Activated CD4-positive, alpha-beta T cell treated with anti-CD3 and anti-CD28 coated beads, Interleukin-2, amount 50 U/mL, for 16 hours (primary cell): ENCODE data around the gene NRIP3.
"Not testable (repeated sequence)": the region's sequence is repeated elsewhere in the genome, so short reads cannot be mapped to it uniquely, and the experiment has no call there.

Source experiments
- DNase-seq: peaks from one replicate; pipeline ENCODE4 v3.0.0-alpha.2; 2020

Gene NRIP3

DNA sequence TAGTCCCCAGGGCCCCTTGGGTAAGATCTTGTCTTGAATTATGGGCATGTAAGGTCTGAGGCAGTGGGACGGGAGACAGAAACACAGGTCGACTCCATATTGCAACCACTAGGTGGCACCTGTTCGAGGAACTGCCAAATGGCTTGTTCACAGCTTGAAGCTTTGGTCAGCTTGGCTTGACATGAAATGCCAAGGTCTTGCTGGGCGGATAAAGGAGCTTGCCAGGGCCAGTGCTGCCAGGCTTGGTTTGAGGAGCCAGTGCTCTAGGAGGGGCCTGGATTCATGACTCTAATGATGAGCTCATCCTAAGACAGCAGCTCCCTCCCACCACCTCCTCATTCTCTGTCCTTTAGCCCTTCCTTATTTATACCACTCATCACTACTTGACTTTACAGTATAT lies 11.9 kb upstream of the NRIP3 start:
- DNase-seq = peak; percentile 77

DNA sequence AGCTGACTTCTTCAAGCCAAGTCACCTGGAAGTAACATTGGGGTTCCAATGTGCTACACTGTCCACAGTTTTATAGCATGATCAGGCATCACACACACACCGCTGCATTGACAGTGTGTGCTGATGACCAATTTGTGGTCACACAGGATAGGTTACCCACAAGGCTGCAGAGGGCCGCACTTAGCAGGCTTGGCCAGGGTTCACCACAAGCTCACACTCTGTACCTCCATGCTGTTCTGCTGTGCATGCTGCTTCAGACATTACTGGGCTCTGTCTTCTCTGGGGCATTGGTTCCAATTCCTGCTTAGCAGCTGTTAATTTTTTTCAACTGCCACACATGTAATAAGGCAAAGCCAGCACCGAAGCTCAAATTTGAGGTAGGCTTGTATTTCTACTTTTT lies 11.0 kb upstream of the NRIP3 start:
- no peak for DNase-seq

DNA sequence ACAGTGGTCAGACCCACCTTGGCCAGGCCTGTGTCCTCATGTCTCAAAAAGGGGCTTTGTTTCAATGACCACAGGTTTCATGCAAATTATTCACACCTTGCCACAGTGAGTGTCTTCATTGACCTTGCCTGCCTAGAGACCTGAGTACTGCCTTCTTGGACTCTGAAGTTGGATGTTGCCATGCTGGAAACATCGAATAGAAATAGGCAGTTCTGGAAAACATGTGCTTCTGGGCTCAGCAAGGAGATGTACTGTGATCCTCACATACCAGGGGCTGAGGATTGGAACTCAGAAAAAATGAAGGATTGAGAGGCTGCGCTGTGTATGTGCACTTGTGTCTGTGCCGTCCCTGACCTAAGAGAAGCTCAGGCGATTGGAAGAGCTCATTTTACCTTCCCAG lies 9.6 kb upstream of the NRIP3 start:
- DNase-seq = no peak

DNA sequence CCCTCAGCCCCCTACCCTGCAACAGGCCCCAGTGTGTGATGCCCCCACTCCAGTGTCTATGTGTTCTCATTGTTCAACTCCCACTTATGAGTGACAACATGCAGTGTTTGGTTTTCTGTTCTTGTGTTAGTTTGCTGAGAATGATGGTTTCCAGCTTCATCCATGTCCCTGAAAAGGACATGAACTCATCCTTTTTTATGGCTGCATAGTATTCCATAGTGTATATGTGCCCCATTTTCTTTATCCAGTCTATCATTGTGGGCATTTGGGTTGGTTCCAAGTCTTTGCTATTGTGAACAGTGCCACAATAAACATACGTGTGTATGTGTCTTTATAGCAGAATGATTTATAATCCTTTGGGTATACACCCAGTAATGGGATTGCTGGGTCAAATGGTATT lies 5.7 kb upstream of the NRIP3 start:
- DNase-seq = not testable (repeated sequence)

DNA sequence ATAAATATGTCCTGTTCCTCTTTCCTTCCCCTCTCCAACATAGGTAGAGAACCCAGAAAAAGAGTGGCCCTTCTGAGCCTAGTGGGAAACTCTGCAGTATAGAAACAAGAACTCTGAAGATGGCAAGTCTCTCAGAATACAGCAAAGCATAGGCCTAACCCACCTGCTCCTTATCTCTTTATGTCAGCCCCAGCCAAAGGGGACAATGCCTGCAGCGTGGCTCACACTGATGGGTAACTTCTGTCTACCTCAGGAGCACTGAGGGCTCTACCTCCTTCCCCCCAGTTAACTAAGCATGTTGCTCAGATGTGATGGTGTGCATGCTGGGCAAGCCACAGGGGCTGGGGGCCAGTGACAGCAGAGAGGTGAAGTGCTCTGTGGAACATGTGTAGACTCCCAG lies 4.9 kb upstream of the NRIP3 start:
- no peak for DNase-seq

DNA sequence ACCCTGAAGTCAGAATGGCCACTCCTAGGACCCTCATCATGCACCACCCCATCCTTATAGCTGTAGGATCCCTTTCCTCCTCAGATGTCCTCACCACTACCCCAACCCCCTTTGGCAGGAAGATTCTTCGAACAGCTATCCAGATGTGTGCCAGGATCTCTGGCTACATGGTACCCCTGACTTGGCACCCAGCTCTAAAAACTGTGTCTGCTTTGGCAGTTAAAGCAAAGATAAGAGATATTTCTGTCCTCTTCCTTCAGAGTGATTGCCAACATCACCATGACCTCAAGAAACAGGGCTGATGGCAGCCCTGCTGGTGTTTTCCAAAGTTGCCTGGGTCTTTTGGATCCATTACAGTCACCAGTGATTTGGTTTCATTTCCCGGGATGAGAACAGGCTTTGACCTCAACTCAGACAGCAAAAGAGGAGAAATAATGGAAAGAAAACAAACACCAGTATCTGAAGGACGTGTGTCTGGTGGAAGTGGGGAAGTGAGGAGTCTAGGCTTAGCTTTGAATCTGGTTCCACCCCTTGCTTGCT lies 4.3 kb upstream of the NRIP3 start:
- DNase-seq = no peak

DNA sequence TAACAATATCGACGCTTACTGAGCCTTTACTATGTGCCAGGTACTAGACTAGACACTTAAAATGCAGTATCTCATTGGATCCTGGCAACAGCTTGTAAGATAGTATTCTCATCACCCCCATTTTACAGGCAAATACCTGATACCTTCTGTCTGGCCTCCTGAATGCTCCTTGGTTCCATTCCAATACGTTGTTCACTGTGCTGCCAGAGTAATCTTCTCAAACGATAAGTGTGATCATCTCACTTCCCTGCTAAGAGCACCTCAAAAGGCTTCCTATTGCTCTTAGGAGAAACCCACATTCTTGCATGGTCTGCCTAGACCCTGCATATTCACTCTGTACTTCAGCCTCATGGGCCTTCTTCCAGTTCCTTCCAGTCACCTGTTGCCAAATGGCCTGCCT lies 1.3 kb upstream of the NRIP3 start:
- no peak for DNase-seq

DNA sequence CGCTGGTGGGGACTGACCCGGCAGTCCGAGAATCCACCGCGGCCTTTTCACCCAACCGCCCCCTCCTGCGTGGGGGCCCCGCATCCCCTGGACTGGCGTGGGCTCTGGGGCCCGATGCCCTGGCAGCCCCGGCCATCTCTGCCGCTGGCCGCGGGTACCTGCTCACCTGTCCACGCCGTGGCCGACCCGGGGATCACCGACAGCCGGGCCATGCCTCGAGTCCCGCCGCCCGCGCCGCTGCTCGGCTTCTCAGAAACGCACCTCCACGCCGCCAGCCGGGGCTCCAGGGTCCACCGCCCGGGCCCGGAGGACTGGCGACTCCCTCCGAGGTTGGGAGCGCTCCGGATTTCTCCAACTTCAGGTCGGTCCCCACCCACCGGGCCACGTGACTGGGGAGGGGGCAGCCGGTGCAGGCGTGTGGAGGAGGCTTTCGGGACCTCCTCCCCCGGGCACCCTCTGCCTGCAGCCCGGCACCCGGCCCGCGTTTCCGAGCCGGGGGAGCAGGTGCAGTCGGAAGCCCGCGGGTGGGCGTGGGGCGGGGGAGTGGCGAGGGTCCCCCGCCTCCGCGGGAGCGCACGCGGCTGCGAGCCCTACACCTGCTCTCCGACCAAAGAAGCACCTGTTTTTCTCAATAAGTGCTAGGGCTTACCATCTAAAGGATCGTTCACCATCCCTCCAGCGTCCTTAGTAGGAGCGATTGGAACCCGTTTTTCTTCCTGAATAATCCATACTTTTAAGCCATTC lies 554 bp upstream of the NRIP3 start:
- DNase-seq = no peak

DNA sequence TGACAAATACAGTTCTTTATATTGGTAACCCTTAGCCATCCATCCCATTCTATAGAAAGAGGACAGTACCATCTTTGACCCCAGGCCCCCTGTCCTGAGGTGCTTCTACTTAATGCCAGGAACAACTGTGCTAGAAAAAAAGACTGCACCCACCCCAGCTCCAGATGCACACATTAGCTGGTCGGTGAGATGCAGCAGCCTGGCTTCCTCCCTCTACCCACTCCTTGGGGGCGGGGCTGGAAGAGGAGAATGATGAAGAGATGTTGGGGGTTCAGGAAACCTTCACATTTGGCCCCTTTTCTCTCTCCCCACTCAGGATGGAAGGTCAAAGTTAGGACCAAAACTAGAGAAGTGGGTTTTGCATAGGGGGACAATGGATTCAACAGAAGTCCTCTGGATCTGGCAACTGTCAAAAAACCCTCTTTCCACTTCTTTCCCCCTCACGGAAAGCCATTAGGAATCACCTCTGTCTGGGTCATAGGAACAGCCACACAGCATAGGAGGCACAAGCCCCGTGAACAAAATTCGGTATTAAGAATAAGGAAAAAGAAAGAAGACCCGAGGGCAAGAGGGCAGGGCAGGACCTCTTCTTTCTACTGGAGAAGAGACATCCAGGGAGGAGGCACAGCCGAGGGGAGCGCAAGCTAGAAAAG lies 755 bp downstream of the NRIP3 start:
- no peak for DNase-seq

DNA sequence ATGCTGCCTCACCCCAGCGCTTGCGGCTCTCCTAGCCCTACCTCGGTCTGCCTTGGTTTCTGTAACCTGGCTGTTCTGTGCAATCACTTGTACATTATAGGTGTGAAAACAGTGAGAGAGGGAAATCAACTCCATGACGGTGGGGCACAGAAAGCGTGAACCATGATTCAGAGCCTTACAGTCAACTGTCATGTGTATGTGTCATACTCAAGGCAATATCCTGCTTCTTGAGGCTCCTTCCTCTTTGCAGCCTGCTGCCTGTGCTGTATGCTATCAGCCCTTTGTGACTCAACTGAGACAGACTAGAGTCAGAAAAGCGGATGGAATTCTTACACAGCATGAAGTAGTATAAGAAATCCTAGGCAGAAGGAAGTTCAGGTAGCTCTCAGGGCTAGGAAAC lies 2.1 kb downstream of the NRIP3 start:
- DNase-seq = peak; percentile 85

DNA sequence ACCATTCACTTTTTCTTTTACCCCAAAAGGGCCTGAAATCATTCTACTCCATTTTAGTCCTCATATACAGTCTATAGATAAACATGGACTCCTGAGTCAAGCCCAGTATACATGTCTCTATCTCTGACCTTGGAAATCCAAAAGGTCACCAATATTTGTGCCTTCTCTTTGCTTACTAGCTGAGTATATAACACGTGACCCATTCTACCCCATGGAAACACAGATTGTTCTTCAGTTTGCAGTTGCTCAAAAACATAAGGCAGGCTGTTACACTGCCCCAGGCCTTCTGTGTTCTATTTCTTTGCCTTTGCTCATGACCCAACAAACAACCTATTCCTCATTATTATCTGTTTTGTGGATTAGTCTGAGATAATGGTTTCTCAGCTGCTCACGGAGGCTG lies 5.8 kb downstream of the NRIP3 start:
- DNase-seq = no peak

DNA sequence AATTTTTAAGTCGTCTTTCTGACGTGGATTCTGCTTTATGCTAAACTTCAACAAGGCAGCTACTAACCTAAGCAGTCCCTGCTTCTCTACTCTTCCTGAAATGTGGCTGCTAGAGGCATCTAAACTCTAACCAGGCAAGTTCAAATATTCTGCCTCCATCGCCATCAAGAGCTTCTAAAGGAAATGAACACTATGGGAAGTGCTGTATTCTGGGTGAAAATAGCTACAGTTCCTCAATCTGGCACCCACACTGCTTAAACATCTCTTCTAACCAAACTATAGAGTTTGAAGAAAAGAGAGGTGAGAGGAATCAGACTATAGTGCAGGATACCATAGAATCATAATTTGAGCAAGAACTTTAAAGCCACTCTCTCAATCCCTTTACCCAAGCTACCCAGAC lies 6.3 kb downstream of the NRIP3 start:
- DNase-seq = no peak

DNA sequence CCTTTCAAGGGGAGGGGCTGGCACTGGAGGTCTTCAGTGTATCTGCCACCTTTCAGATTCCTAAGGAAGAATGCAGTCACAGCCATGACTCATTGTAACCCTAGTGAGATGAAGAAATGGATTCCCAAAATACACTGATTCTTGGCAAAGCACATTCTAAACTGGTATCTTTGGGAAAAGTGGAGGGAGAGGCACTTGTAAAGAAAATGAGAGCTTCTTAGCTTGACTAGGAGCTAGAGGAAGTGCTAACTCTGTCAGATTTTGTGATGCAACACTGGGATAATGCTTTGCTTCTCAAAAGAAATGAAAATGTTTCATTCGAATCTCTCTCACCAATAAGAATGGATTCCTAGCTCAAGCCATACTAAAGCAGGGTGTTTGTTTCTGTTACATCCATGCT lies 14.3 kb downstream of the NRIP3 start:
- no peak for DNase-seq

DNA sequence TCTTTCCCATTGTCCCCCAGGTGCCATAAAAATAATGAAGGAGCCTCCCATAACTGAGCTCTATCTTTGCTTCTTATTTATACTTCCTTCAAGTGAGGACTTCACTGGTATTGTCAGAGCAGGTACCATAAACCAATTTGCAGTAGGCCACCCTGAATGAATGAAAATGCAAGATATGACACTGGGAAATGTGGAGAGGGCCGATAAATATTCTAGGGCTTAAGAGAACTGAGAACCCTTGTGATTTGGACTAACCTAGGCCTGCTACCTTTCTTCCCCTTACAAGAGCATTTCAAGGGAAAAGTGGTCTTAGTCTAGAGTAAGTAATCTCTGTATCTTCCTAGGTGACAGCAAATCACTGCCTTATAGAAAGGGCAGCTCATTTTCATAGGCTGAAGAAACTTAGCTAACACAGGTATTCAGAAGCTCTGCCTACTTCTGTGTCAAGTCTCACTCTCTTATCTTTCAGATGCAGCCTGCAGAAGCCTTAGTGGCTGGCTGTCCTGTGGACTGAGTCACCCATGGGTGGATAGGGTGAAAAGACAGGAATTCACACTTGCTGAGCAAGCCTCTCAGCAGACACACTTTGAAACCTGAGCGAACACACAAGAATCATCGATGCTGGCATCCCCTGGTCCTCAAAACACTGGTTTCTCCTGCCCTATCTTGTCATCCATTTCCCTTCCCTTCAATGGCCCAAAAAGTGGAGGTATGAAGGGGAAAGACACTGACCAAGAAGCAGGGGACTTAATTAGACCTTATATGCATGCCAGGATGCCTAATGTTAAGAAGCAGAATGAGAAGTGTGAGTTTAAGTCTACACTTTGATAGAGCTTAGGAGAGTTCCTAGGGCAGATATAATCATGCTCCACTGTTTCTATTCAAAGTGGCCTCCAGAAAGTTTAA lies 15.2 kb downstream of the NRIP3 start:
- no peak for DNase-seq

DNA sequence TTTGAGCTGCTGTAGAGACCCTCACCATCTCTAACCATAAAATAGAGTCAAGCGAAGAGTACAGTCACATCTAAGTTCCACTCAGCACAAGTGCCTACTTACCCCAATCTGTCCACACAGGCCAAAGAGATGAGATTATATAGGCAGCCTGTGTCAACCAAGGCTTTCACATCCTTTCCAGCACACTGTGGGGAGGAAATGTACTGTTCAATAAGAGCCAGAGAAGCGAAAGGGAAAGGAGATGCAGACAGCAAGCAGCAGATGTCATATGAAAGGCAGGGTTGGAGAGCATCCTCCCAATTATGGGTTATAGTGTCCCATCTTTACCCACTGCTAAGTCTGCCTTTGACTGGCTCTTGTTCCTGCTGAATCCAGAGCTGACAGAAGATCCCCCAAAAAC lies 16.4 kb downstream of the NRIP3 start:
- no peak for DNase-seq

DNA sequence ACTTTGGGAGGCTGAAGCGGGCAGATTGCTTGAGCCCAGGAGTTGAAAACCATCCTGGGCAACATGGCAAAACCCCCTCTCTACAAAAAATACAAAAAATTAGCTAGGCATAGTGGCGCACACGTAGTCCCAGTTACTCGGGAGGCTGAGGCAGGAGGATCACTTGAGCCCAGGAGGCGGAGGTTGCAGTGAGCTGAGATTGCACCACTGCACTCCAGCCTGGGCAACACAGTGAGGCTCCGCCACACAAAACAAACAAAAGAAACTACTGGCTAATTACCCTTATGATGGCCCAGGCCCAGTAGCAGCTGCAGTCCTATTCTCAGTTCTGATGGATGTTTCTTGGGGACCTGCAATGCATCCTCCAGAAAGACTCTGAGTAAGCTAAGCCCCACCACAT lies 17.0 kb downstream of the NRIP3 start:
- DNase-seq = not testable (repeated sequence)

DNA sequence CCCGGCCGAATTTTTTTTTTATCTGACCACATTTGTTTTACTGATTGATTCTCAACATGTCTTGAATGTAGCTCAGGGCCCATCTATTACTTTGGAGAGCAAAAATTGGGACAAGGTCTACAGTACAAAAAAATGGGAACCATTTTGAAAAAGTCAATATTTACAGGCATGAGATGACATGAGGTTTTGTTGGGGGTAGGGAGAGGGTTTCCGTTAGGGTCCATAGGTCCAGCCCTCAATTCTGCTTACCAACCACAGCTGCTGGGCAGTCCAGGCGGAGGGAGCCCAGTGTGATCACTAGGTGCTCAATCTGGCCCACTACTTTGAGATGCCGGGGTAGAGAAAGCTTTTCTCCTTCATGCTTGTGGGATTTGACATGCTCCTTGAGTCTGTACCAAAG lies 18.3 kb downstream of the NRIP3 start:
- no peak for DNase-seq

DNA sequence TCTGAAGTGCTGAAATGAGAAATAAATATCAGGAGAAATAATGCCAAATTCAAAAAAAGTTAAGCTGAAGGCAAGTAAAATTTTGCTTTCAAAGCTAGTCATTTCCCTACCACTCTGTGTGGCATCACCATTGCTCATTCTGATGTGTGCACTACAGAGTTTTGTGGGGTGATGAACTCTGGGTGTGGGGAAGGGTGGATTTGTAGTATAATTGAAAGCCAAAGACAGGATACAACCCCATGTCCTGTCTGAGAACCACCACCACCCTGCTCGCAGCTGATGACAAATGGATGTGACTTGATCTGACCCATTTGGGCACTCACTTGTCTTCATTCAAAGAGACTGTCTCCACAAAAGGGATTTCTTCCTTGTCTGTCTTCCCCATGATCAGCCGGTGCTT lies 20.2 kb downstream of the NRIP3 start:
- peak; percentile 62 for DNase-seq

DNA sequence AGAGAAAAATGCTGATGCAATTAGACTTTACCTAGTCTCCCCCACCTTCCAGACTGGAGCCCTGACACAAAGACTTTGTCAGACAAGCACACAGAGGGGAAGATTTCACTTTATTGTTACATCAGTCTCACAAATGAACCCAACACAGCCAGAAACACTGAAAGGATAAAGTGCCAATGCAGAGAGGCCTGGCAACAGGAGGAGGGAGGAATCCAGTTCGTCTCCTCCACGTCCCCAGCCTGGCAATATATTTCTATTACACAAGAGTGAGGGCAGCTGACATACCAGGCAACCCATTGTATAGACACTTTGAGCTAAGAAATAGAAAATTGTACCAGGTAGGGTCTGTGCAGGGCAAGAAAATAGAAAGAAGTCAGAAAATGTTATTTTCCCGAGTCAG lies 23.3 kb downstream of the NRIP3 start:
- no peak for DNase-seq

DNA sequence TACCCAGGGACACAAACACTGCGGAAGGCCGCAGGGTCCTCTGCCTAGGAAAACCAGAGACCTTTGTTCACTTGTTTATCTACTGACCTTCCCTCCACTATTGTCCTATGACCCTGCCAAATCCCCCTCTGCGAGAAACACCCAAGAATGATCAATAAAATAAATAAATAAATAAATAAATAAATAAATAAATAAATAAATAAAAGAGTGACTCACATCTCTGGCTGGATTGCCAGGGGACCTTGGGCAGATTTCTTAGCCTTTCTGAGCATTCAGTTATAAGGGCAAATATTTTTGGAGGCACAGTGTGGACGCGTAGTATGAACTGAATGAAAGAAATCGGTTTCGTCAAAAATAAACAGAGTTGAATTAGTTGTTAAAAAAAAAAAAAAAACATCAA lies 24.4 kb downstream of the NRIP3 start:
- DNase-seq = not testable (repeated sequence)

DNA sequence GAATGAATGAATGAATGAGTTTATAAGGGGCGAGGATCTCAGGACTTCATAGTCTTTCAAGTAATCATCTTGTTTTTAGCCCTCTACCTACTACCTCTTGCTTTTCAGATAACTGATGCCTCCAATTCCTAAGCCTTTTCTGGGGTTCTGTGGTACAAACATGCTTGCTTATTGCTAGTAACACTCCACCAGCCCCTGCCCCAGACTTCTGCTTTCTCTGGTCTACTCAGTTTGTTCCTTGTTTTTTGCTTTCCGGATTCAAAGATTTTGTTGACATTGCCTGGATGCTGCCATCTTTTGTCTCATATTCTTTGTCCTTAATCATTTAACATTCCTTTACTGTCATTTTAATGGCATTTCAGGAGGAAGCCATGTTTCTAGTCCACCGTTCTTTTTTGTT lies 30.7 kb downstream of the NRIP3 start:
- DNase-seq = no peak

DNA sequence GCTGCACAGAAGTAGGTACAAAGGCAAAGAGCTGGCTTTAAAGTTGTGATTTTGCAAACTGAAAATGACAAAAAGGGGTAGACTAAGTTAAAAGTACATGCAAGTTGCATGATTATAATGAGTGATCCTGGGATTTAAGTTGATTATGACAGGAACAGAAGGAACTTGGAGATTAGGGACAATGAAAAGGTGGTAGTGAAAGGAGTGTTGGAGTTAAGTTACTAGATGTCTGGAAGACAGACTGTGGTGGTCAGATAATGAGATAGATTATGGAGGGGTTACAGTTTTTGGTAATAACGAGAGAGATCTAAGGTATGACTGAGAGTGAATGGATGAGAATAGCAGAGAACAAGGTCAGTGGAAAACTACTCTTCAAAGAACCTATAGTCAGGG lies 31.9 kb downstream of the NRIP3 start:
- no peak for DNase-seq

DNA sequence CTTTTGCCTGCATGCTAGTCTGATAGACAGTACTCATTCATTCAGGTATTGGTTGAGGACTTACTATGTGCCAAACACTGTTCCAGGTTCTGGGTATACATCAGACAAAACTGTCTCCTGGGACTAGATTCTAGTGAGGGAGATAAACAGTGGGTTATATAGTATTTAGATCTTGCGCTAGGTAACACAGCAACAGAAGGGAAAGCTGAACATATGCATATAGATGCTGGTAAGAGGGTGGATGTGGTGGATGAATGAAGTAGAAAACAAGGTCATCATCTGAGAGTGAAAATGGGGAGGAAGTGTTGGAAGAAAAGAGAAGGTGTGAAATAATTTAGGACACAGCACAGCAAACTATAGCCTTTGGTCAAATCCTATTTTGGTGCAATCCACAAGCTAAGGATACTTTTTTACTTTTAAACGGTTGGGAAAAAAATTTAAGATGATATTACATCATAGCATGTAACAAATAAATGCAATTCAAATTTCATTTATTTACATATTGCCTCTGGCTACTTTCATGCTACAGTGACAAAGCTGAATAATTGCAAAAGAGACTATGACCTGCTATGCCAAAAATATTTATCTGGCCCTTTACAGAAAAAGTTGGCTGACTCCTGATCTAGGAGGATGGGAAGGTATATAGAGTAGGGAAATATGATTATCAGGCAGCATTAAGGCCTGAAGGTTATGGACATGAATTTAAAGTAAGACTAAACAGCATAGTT lies 32.4 kb downstream of the NRIP3 start:
- no peak for DNase-seq
